GM23338 (cell line): ENCODE results near the gene OTOR. TPM values are rescaled to one million over a fixed set of nuclear protein-coding genes. Genes with fewer than 3 reads are reported as not detected.

Experiments used
- ATAC-seq: fragments of 200-7000 bp; cut with Tn5 transposase; 3 replicates; pipeline ENCODE4 v1.9.1; 2020
- DNase-seq: peaks from one replicate; pipeline ENCODE4 v3.0.0-alpha.2; 2015; ENCODE audit warnings: low spot score
- H2AFZ ChIP-seq: fragments of 200-600 bp; sonication (generic); 2 replicates; pipeline ENCODE4 v1.8.0; 2016; ENCODE audit warnings: antibody characterized with exemption, mild to moderate bottlenecking, moderate library complexity
- H3F3A ChIP-seq: fragments of 200-600 bp; sonication (generic); replicated peaks from 2 replicates; pipeline ENCODE4 v1.8.0; 2017; ENCODE audit warnings: antibody characterized with exemption, mixed run types, low read depth
- H3K27ac ChIP-seq: fragments of 200-600 bp; sonication (generic); 2 replicates; pipeline ENCODE4 v1.6.1; 2016; ENCODE audit warnings: low read depth
- H3K27me3 ChIP-seq: fragments of 200-600 bp; sonication (generic); 2 replicates; pipeline ENCODE4 v1.8.0; 2016; ENCODE audit warnings: mild to moderate bottlenecking, mixed run types, moderate library complexity; ENCODE audit not compliant: insufficient read depth
- H3K36me3 ChIP-seq: fragments of 200-600 bp; sonication (generic); 2 replicates; pipeline ENCODE4 v1.8.0; 2016; ENCODE audit warnings: mild to moderate bottlenecking; ENCODE audit not compliant: insufficient read depth
- H3K4me1 ChIP-seq: fragments of 200-600 bp; sonication (generic); 2 replicates; pipeline ENCODE4 v1.8.0; 2016; ENCODE audit warnings: mild to moderate bottlenecking, moderate library complexity; ENCODE audit not compliant: insufficient read depth
- H3K4me2 ChIP-seq: fragments of 200-600 bp; sonication (generic); 2 replicates; pipeline ENCODE4 v1.7.1; 2017; ENCODE audit warnings: mixed run types
- H3K4me3 ChIP-seq: fragments of 200-600 bp; sonication (generic); 2 replicates; pipeline ENCODE4 v1.6.1; 2016; ENCODE audit warnings: mixed run types
- H3K79me2 ChIP-seq: fragments of 200-600 bp; sonication (generic); replicated peaks from 2 replicates; pipeline ENCODE4 v1.8.0; 2017; ENCODE audit warnings: mild to moderate bottlenecking; ENCODE audit not compliant: insufficient read depth
- H3K9me2 ChIP-seq: fragments of 200-600 bp; sonication (generic); 2 replicates; pipeline ENCODE4 v1.8.0; 2017; ENCODE audit not compliant: insufficient read depth
- H4K20me1 ChIP-seq: fragments of 200-600 bp; sonication (generic); replicated peaks from 2 replicates; pipeline ENCODE4 v1.8.0; 2017; ENCODE audit warnings: mild to moderate bottlenecking; ENCODE audit not compliant: insufficient read depth
- H3K27ac Mint-ChIP-seq: 2 replicates; pipeline ENCODE4 v1.8.0; 2020; ENCODE audit warnings: inconsistent platforms, mild to moderate bottlenecking, moderate library complexity, mixed read lengths
- H3K27me3 Mint-ChIP-seq: 3 replicates; pipeline ENCODE4 v1.8.0; 2022; ENCODE audit warnings: low read depth, mild to moderate bottlenecking, moderate library complexity, mixed read lengths, inconsistent platforms; ENCODE audit not compliant: insufficient read depth, poor library complexity
- H3K36me3 Mint-ChIP-seq: 3 replicates; pipeline ENCODE4 v1.8.0; 2021; ENCODE audit warnings: low read depth, mild to moderate bottlenecking, inconsistent platforms, moderate library complexity, mixed read lengths
- H3K4me1 Mint-ChIP-seq: 3 replicates; pipeline ENCODE4 v1.8.0; 2020; ENCODE audit warnings: mild to moderate bottlenecking, inconsistent platforms, mixed read lengths
- H3K4me3 Mint-ChIP-seq: 3 replicates; pipeline ENCODE4 v1.8.0; 2021; ENCODE audit warnings: moderate library complexity, mild to moderate bottlenecking, inconsistent platforms, mixed read lengths
- H3K9me3 Mint-ChIP-seq: 3 replicates; pipeline ENCODE4 v1.8.0; 2020; ENCODE audit warnings: moderate library complexity, mild to moderate bottlenecking, inconsistent platforms, mixed read lengths
- CREB1 ChIP-seq: fragments of 250-450 bp; sonication (Bioruptor Pico); IDR thresholded peaks from 2 replicates; pipeline ENCODE4 v1.5.0; 2020; ENCODE audit warnings: low read depth, mild to moderate bottlenecking, moderate library complexity
- EZH2 ChIP-seq: fragments of 200-600 bp; sonication (generic); IDR thresholded peaks from one replicate; pipeline ENCODE4 v1.8.0; 2017; ENCODE audit warnings: antibody characterized with exemption, mild to moderate bottlenecking, low read depth; ENCODE audit not compliant: unreplicated experiment
- EZH2phosphoT487 ChIP-seq: fragments of 200-600 bp; sonication (generic); IDR thresholded peaks from one replicate; pipeline ENCODE4 v1.8.1; 2018; ENCODE audit warnings: antibody characterized with exemption; ENCODE audit not compliant: unreplicated experiment
- JUNB ChIP-seq: IDR thresholded peaks from one replicate; pipeline ENCODE4 v1.6.1; 2016; ENCODE audit warnings: antibody characterized with exemption; ENCODE audit not compliant: unreplicated experiment
- NANOG ChIP-seq: IDR thresholded peaks from 2 replicates; pipeline ENCODE4 v1.6.1; 2016; ENCODE audit warnings: antibody characterized with exemption, borderline replicate concordance
- POLR2AphosphoS5 ChIP-seq: IDR thresholded peaks from 2 replicates; pipeline ENCODE4 v1.6.1; 2016; ENCODE audit warnings: antibody characterized with exemption, low read depth
- STAT1 ChIP-seq: IDR thresholded peaks from one replicate; pipeline ENCODE4 v1.6.1; 2016; ENCODE audit warnings: antibody characterized with exemption; ENCODE audit not compliant: unreplicated experiment
- ZNF114 ChIP-seq: fragments of 250-450 bp; sonication (Bioruptor Pico); IDR thresholded peaks from 2 replicates; pipeline ENCODE4 v1.5.0; 2020; ENCODE audit warnings: mild to moderate bottlenecking, moderate library complexity
- ZNF331 ChIP-seq: fragments of 250-450 bp; sonication (Bioruptor Pico); IDR thresholded peaks from 2 replicates; pipeline ENCODE4 v1.5.0; 2020; ENCODE audit warnings: low read depth, mild to moderate bottlenecking, moderate library complexity
- polyA plus RNA-seq: library from polyadenylated mRNA; unstranded; fragments of >200 nt; fragmentation: Nextera tagmentation; extraction: Ambion mirVana; gene quantifications from 2 replicates; pipeline ENCODE4 v1.2.1, GENCODE V29; 2016
- total RNA-seq: library from RNA; depleted of rRNA; stranded (reverse); fragments of >200 nt; shearing (Covaris generic); gene quantifications from 2 replicates; pipeline ENCODE4 v1.2.3, GENCODE V29; 2014
- TF ChIP-seq, protein P1 (sequence below): fragments of 250-450 bp; sonication (Bioruptor Pico); IDR thresholded peaks from 2 replicates; pipeline ENCODE4 v1.5.0; 2020; ENCODE audit warnings: mild to moderate bottlenecking, moderate library complexity
- TF ChIP-seq, protein P2 (sequence below): IDR thresholded peaks from one replicate; pipeline ENCODE4 v1.6.1; 2018; ENCODE audit warnings: antibody characterized with exemption; ENCODE audit not compliant: unreplicated experiment
- TF ChIP-seq, protein P3 (sequence below): IDR thresholded peaks from 2 replicates; pipeline ENCODE4 v1.6.1; 2016; ENCODE audit warnings: antibody characterized with exemption
- TF ChIP-seq, protein P4 (sequence below), 2 experiments: fragments of 200-600 bp in 1 of 2; sonication (generic) in 1 of 2; conservative IDR thresholded peaks; 2 replicates each; pipeline versions ENCODE4 v1.5.1 to v1.6.1; 2016 to 2017; ENCODE audit warnings: antibody characterized with exemption in 2 of 2, low read depth in 2 of 2, mild to moderate bottlenecking in 2 of 2, moderate library complexity in 1 of 2

The OTOR gene
- total and polyA plus RNA-seq, 2 experiments from 2014 or later: not detected

DNA sequence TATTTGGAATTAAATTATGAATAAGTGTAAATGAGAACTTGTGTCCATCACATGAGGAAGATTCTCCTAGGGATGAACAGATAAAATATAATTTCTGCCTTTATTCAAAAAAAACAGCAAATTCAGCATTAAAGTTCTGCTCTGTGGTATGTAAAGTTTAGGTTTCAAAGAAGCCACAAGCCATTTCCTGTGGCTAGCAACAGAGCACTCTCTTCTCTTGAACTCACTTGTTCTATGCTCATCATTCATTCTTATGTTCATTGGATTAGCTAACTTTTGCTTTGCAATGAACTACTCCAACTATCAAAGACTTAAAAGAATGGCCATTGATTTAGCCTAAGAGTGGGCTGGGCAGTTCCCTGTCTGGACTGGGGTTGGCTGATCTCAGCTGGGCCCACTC lies 39.1 kb upstream of the OTOR start:
- peaks cover 19% of the 10 kb centered on the region for H3K36me3 Mint-ChIP-seq
- H3K27me3 Mint-ChIP-seq: no peaks in the 10 kb centered on the region

More for the DNA sequence above, 39.1 kb upstream of the OTOR start:
- Histone ChIP-seq H3K79me2 (no peaks in the 10 kb centered on the region), H3K4me3 (no peak overlapping the region), H2AFZ (no peak overlapping the region), H4K20me1 (no peaks in the 10 kb centered on the region), H3F3A (no peaks in the 10 kb centered on the region), H3K4me2 (no peak overlapping the region), H3K27ac (no peak overlapping the region), H3K9me2 (no peaks in the 10 kb centered on the region), H3K4me1 (peaks cover 6% of the 10 kb centered on the region; the same call in 1 of the 2 replicates), H3K36me3 (no peaks in the 10 kb centered on the region), H3K27me3 (no peaks in the 10 kb centered on the region)
- H3K4me3 Mint-ChIP-seq: no peak overlapping the region
- no peak for TF ChIP-seq JUNB
- no peak for TF ChIP-seq ZNF331 (CRISPR knock-in tag)
- no peak for TF ChIP-seq ZNF114 (CRISPR knock-in tag)
- no peak for TF ChIP-seq NANOG
- TF ChIP-seq, protein P1, sequence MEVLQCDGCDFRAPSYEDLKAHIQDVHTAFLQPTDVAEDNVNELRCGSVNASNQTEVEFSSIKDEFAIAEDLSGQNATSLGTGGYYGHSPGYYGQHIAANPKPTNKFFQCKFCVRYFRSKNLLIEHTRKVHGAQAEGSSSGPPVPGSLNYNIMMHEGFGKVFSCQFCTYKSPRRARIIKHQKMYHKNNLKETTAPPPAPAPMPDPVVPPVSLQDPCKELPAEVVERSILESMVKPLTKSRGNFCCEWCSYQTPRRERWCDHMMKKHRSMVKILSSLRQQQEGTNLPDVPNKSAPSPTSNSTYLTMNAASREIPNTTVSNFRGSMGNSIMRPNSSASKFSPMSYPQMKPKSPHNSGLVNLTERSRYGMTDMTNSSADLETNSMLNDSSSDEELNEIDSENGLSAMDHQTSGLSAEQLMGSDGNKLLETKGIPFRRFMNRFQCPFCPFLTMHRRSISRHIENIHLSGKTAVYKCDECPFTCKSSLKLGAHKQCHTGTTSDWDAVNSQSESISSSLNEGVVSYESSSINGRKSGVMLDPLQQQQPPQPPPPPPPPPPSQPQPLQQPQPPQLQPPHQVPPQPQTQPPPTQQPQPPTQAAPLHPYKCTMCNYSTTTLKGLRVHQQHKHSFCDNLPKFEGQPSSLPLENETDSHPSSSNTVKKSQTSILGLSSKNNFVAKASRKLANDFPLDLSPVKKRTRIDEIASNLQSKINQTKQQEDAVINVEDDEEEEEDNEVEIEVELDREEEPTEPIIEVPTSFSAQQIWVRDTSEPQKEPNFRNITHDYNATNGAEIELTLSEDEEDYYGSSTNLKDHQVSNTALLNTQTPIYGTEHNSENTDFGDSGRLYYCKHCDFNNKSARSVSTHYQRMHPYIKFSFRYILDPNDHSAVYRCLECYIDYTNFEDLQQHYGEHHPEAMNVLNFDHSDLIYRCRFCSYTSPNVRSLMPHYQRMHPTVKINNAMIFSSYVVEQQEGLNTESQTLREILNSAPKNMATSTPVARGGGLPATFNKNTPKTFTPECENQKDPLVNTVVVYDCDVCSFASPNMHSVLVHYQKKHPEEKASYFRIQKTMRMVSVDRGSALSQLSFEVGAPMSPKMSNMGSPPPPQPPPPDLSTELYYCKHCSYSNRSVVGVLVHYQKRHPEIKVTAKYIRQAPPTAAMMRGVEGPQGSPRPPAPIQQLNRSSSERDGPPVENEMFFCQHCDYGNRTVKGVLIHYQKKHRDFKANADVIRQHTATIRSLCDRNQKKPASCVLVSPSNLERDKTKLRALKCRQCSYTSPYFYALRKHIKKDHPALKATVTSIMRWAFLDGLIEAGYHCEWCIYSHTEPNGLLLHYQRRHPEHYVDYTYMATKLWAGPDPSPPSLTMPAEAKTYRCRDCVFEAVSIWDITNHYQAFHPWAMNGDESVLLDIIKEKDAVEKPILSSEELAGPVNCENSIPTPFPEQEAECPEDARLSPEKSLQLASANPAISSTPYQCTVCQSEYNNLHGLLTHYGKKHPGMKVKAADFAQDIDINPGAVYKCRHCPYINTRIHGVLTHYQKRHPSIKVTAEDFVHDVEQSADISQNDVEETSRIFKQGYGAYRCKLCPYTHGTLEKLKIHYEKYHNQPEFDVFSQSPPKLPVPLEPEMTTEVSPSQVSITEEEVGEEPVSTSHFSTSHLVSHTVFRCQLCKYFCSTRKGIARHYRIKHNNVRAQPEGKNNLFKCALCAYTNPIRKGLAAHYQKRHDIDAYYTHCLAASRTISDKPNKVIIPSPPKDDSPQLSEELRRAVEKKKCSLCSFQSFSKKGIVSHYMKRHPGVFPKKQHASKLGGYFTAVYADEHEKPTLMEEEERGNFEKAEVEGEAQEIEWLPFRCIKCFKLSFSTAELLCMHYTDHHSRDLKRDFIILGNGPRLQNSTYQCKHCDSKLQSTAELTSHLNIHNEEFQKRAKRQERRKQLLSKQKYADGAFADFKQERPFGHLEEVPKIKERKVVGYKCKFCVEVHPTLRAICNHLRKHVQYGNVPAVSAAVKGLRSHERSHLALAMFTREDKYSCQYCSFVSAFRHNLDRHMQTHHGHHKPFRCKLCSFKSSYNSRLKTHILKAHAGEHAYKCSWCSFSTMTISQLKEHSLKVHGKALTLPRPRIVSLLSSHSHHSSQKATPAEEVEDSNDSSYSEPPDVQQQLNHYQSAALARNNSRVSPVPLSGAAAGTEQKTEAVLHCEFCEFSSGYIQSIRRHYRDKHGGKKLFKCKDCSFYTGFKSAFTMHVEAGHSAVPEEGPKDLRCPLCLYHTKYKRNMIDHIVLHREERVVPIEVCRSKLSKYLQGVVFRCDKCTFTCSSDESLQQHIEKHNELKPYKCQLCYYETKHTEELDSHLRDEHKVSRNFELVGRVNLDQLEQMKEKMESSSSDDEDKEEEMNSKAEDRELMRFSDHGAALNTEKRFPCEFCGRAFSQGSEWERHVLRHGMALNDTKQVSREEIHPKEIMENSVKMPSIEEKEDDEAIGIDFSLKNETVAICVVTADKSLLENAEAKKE (CRISPR knock-in tag): no peak
- TF ChIP-seq, protein P2, sequence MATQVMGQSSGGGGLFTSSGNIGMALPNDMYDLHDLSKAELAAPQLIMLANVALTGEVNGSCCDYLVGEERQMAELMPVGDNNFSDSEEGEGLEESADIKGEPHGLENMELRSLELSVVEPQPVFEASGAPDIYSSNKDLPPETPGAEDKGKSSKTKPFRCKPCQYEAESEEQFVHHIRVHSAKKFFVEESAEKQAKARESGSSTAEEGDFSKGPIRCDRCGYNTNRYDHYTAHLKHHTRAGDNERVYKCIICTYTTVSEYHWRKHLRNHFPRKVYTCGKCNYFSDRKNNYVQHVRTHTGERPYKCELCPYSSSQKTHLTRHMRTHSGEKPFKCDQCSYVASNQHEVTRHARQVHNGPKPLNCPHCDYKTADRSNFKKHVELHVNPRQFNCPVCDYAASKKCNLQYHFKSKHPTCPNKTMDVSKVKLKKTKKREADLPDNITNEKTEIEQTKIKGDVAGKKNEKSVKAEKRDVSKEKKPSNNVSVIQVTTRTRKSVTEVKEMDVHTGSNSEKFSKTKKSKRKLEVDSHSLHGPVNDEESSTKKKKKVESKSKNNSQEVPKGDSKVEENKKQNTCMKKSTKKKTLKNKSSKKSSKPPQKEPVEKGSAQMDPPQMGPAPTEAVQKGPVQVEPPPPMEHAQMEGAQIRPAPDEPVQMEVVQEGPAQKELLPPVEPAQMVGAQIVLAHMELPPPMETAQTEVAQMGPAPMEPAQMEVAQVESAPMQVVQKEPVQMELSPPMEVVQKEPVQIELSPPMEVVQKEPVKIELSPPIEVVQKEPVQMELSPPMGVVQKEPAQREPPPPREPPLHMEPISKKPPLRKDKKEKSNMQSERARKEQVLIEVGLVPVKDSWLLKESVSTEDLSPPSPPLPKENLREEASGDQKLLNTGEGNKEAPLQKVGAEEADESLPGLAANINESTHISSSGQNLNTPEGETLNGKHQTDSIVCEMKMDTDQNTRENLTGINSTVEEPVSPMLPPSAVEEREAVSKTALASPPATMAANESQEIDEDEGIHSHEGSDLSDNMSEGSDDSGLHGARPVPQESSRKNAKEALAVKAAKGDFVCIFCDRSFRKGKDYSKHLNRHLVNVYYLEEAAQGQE: no peak
- TF ChIP-seq EZH2phosphoT487: no peak
- no peak for TF ChIP-seq CREB1 (CRISPR knock-in tag)
- no peak for TF ChIP-seq STAT1
- TF ChIP-seq EZH2: no peak
- TF ChIP-seq, protein P3, sequence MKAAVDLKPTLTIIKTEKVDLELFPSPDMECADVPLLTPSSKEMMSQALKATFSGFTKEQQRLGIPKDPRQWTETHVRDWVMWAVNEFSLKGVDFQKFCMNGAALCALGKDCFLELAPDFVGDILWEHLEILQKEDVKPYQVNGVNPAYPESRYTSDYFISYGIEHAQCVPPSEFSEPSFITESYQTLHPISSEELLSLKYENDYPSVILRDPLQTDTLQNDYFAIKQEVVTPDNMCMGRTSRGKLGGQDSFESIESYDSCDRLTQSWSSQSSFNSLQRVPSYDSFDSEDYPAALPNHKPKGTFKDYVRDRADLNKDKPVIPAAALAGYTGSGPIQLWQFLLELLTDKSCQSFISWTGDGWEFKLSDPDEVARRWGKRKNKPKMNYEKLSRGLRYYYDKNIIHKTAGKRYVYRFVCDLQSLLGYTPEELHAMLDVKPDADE: no peak
- TF ChIP-seq, protein P4, sequence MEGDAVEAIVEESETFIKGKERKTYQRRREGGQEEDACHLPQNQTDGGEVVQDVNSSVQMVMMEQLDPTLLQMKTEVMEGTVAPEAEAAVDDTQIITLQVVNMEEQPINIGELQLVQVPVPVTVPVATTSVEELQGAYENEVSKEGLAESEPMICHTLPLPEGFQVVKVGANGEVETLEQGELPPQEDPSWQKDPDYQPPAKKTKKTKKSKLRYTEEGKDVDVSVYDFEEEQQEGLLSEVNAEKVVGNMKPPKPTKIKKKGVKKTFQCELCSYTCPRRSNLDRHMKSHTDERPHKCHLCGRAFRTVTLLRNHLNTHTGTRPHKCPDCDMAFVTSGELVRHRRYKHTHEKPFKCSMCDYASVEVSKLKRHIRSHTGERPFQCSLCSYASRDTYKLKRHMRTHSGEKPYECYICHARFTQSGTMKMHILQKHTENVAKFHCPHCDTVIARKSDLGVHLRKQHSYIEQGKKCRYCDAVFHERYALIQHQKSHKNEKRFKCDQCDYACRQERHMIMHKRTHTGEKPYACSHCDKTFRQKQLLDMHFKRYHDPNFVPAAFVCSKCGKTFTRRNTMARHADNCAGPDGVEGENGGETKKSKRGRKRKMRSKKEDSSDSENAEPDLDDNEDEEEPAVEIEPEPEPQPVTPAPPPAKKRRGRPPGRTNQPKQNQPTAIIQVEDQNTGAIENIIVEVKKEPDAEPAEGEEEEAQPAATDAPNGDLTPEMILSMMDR (conservative IDR thresholded peaks at IDR 0.05; ENCODE audit: low read depth in 2 of 2): no peak
- no peak for TF ChIP-seq POLR2AphosphoS5
- H3K4me1 Mint-ChIP-seq: peaks cover 11% of the 10 kb centered on the region
- DNase-seq (no peak), ATAC-seq (no peak)
- peaks cover 35% of the 10 kb centered on the region for H3K9me3 Mint-ChIP-seq
- no peak overlapping the region for H3K27ac Mint-ChIP-seq
